ENCODE data around the gene ABL2.

DNA sequence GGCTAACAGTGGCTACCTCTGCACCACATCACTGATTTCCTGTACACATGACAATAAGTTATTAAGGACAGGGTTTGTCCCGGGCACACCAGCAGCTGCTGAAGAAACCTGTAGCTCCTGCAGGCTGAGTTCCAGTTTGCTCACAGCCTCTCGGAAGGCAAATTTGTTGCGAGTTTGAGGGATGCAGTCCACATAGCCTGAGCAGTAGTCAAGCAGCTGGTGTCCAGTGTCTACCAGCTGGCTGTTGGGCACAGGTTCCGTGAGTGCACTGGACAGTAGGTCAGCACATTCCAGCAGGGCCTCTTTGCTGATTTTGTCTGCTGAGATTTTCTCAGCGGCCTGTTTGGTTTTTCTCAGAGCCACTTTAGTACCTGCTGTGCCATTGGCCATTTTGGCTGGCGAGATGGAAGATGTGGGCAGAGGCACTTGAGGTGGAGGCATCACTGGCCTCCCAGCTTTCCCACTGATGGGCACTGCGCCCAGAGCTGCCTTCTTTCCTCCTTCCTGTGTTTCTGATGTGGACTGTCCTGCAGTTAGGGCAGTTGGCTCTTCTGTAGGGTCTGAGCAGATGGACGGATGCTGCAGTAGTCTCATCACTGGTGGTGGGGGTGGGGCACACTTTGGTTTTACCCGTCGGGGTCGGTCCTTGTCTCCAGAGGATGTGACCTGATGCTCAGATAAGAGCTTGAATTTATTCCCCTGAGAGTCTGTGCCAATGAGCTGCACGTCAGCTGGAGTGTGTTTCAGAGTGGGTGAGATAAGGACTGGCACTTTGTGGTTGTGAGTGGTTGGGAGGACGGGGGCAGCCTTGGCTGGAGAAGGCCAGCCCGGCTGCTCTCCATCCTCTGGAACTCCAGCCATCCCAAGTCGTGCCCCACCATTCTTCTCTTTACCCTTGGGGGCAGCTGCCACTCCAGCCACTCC lies 121.5 kb downstream of the ABL2 start:
- TF ChIP-seq YY1 (IDR thresholded peaks at IDR 0.05; ENCODE audit: insufficient read depth, insufficient read length): no peak
- TF ChIP-seq SUZ12 (IDR thresholded peaks at IDR 0.05; ENCODE audit: extremely low read depth, insufficient read depth, insufficient read length): no peak
